K562 (cell line): ENCODE data around the gene AP5Z1. TPM values are rescaled to one million over a fixed set of nuclear protein-coding genes. Genes with fewer than 3 reads are reported as not detected.

Experiments
- ARID2 ChIP-seq: fragments of 450-650 bp; IDR thresholded peaks from 2 replicates; pipeline ENCODE4 v1.6.1; 2017; ENCODE audit warnings: antibody characterized with exemption, mild to moderate bottlenecking
- CHD7 ChIP-seq: fragments of 200-600 bp; sonication (generic); IDR thresholded peaks from one replicate; pipeline ENCODE4 v1.6.1; 2012; ENCODE audit warnings: mild to moderate bottlenecking, low read depth, low read length, inconsistent platforms
- DPF2 ChIP-seq: fragments of 450-650 bp; IDR thresholded peaks from 2 replicates; pipeline ENCODE4 v1.6.1; 2016
- EP400 ChIP-seq: fragments of 450-650 bp; IDR thresholded peaks from 2 replicates; pipeline ENCODE4 v1.6.1; 2017; ENCODE audit warnings: antibody characterized with exemption, mild to moderate bottlenecking, moderate library complexity
- HDAC2 ChIP-seq: fragments of 450-650 bp; IDR thresholded peaks from 2 replicates; pipeline ENCODE4 v1.6.1; 2016; ENCODE audit warnings: mild to moderate bottlenecking
- HIVEP1 ChIP-seq: fragments of 250-450 bp; sonication (Bioruptor Pico); IDR thresholded peaks from 2 replicates; pipeline ENCODE4 v1.4.0; 2020; ENCODE audit warnings: mild to moderate bottlenecking
- MCM5 ChIP-seq: fragments of 450-650 bp; IDR thresholded peaks from 2 replicates; pipeline ENCODE4 v1.6.1; 2016; ENCODE audit warnings: low read depth
- RAD21 ChIP-seq, 2 experiments: fragments of 250-450 bp in 1 of 2; fragments of 450-650 bp in 1 of 2; sonication (Bioruptor Pico) in 1 of 2; formaldehyde crosslinking in 1 of 2; IDR thresholded peaks in 1 of 2; conservative IDR thresholded peaks in 1 of 2; 2 replicates each; pipeline versions ENCODE4 v1.4.0 to v1.8.0; 2020 to 2022; ENCODE audit warnings: mild to moderate bottlenecking in 2 of 2, moderate library complexity in 1 of 2
- TFAP4 ChIP-seq: sonication (generic); formaldehyde crosslinking; IDR thresholded peaks from 2 replicates; pipeline ENCODE4 v1.8.0; 2022; ENCODE audit warnings: missing genetic modification reagents, mild to moderate bottlenecking, moderate library complexity, borderline replicate concordance
- TRIM24 ChIP-seq, 2 experiments: fragments of 450-650 bp; IDR thresholded peaks; 2 replicates each; pipeline ENCODE4 v1.6.1; 2016
- UBTF ChIP-seq, 2 experiments: IDR thresholded peaks; 2 replicates each; pipeline ENCODE4 v1.6.1; 2012; ENCODE audit warnings: improper control_type of control experiment in 2 of 2, low read depth in 2 of 2, low read length in 2 of 2, borderline replicate concordance in 1 of 2
- ZKSCAN1 ChIP-seq: fragments of 150-350 bp; IDR thresholded peaks from 2 replicates; pipeline ENCODE4 v1.6.1; 2016; ENCODE audit warnings: low read depth, low read length
- ZNF12 ChIP-seq: sonication (generic); formaldehyde crosslinking; IDR thresholded peaks from 2 replicates; pipeline ENCODE4 v1.4.0; 2020; ENCODE audit warnings: mild to moderate bottlenecking, missing genetic modification reagents
- polyA plus RNA-seq, 8 experiments: library from polyadenylated mRNA; depleted of rRNA in 4 of 8; stranded (reverse) in 5 of 8; unstranded in 3 of 8; fragments of >200 nt; fragmentation: Nextera tagmentation in 2 of 8; fragmentation: Illumina TruSeq in 1 of 8; extraction: Ambion mirVana in 2 of 8; extraction: Trizol in 1 of 8; gene quantifications; 2 replicates each; pipeline versions ENCODE4 v1.2.1 to v1.2.3, GENCODE V29; 2011 to 2014; ENCODE audit warnings: inconsistent platforms in 1 of 8, missing spikeins in 1 of 8
- total RNA-seq, 7 experiments: library from RNA; depleted of rRNA in 6 of 7; stranded (reverse); fragments of >200 nt in 6 of 7; fragmentation: Illumina TruSeq in 2 of 7; extraction: Trizol in 2 of 7; gene quantifications; 2 replicates each; pipeline versions ENCODE4 v1.2.1 to v1.2.3, GENCODE V29; 2011 to 2021; ENCODE audit warnings: low replicate concordance in 1 of 7

Gene AP5Z1
- total and polyA plus RNA-seq, 9 of the 15 experiments (the other 6 are each of a cell fraction or from before 2014, with no cell fraction given), result 0.06 to 31.1 (median 6.4) TPM

DNA sequence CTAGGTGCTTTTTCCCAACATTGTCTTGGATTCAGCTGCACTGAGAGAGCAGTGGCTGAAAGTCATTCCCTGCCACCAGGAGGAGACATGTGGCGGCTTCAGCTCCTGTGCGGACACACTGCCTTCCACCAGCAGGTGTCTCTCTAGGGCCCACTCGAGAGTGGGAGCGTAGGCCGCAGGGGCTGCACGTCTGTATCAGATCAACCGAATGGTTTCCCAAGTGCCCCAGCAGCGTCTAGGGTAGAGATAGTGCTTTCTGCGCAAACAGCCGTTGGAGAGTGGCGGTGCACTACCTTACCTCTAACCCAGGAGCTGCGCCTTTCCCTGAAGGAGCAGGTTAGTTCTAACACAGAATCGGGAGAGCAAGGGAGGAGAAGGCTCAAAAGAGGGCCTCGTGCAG is 54.8 kb downstream of the AP5Z1 start (continued):
- no peak for TF ChIP-seq CHD7
- TF ChIP-seq TRIM24 (IDR thresholded peaks at IDR 0.05), result no peak
- TF ChIP-seq ARID2, result no peak
- peak; percentile 66 to 90 for TF ChIP-seq RAD21 (CRISPR knock-in tag; conservative IDR thresholded peaks at IDR 0.05 in 1 of 2, IDR thresholded peaks at IDR 0.05 in 1 of 2)
- TF ChIP-seq ZNF12 (CRISPR knock-in tag), result 0 out of 2 replicates have a peak, but pooled peaks have one; percentile 51
- no peak for TF ChIP-seq HIVEP1 (CRISPR knock-in tag)
- TF ChIP-seq DPF2, result peak; percentile 72
- no peak for TF ChIP-seq ZKSCAN1
- 0 out of 2 replicates have a peak, but pooled peaks have one; percentile 20 for TF ChIP-seq HDAC2
- TF ChIP-seq MCM5, result no peak
- peak; percentile 70; the same call in 1 of the 2 replicates for TF ChIP-seq TFAP4 (CRISPR knock-in tag)
- peak; percentile 23; the same call in 1 of the 2 replicates for TF ChIP-seq EP400
- TF ChIP-seq UBTF (IDR thresholded peaks at IDR 0.05; ENCODE audit: borderline replicate concordance in 1 of 2, low read depth in 2 of 2, low read length in 2 of 2), result no peak
